HPDE6-E6E7 (cell line): Measurements from ENCODE around the gene GPR176.

Experiments
- DNase-seq: peaks from one replicate; pipeline ENCODE4 v3.0.0; 2011; ENCODE audit warnings: missing footprints; ENCODE audit errors: extremely low spot score

The GPR176 gene

DNA sequence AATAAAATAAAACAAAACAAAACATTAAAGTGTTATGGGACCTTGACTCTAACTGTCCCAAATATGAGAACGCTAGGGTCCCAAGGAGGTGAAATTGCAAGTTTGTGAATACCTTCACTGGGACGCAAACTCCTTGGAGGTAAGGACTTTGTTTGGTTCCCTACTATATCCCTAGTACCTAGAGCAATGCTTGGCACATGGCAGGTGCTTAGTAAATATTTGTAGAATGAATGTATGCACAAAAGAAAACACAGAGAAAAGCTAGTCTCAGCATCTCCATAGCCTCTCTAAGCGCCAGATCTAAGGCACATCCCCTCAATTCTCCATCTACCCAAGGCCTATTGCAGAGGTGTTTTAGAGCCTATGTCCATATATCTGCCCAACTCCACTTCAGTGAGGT is 30.5 kb downstream of the GPR176 start:
- no peak for DNase-seq

DNA sequence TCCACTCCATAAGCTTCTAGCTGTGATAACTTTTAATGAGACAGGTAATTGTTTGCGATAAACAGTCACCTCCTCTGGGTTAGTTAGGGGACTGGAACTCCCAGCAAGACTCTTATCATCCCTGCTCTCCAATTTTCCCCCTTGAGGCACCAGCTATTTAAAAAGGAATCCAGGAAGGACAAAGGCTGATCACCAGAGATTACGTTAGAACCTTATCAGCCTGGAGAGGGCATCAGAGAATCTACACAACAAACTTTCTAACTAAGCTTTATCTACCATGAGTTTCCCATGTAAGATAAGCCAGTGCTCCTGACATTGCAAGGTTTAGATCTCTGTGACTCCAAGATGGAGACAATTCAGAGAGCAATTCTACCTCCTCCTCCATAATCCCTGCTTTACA is 31.3 kb downstream of the GPR176 start:
- no peak for DNase-seq

DNA sequence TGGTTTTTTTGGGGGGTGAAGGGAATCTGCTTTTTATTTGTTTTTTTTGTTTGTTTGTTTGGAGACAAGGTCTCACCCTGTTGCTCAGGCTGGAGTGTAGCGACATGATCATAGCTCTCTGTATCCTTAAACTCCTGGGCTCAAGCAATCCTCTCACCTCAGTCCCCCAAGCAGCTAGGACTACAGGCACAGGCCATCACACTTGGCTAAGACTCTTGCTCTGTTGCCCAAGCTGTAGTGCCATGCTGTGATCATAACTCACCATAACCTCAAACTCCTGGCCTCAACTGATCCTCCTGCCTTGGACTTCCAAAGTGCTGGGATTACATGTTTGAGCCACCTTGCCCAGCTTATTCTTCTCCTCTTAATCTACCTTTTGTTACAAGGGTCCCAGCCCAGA is 31.8 kb downstream of the GPR176 start:
- no peak for DNase-seq

DNA sequence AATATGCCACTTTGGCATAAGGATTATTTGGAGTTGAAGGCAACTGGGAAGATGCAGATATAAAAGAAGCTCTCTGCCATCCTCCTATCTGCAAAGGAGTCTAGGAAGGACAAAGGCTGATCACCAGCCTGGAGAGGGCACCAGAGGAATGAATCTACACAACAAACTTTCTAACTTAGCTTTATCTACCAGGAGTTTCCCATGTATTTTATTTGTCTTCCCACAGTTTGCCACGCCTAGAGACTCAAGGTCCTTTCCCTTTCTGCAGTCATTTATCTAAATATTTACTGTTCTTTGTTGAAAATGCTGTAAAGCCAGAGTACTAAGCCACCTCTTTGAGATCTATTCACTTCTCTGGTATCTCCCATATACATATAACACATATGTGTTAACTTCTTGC is 32.2 kb downstream of the GPR176 start:
- peak; percentile 19 for DNase-seq

DNA sequence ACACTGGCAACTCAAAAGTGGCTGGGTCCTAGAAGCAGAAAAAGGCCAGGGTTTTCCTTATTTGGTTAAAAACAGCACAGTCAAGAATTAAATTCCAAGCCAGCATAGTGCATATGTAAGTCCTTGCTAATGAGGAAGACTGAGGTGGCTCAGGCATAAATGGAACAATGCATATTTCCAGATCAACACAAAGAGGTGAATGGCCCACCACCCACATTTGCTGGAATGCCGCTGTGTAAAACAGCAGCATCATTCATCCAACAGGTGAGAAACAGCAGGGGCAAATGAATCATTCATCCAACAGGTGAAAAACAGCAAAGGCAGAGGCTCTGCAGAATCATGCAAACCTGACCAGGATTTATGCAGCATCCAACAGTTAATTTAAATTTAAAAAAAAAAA is 32.9 kb downstream of the GPR176 start:
- no peak for DNase-seq

DNA sequence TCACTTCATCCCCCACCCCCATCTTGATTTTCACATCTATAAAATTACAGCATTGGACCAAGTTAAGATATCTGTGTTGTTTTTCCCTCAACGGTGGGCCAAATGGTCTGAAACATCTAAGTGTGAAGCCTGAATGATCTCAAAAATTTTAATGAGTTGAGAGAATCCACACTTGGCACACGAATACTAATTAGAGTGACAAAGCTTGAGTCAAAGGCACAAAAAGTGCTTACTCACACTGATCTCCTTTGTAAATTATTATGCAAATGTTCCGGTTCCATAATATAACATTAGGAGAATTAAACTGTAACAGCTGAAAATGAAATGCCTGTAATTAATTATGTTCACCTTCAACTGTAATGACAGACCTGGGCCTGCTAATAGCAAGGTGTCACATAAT is 33.6 kb downstream of the GPR176 start:
- no peak for DNase-seq

DNA sequence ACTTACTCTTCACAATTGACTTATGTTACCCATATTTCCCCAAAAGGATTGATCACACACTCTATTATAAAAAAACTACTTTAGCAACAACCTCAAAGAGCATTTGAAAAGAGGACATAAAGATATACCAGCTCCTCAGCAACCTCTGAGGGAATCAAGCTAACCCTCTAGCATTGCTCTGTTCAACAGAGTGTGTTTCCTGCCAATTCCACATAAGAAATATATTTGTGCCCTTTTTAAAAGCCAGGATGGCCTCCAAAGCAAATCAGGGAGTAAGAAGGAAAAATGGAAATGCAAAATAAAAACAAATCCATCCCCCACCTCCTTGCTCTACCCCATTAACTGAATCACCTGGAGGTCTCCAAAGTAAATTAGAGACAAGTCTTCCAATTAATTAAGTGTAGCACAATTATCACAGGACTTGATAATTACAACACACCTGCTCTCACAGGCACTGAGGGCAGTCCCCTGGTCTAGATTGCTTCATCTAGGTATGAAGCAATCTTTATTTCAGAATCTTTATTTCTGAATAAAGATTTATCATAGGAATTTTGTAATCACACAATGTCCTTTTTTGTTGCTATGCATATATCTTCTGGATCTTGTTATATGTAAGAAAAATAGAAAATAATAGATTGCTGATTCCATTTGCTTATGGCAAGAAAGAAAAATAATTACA is 34.8 kb downstream of the GPR176 start:
- DNase-seq = no peak

DNA sequence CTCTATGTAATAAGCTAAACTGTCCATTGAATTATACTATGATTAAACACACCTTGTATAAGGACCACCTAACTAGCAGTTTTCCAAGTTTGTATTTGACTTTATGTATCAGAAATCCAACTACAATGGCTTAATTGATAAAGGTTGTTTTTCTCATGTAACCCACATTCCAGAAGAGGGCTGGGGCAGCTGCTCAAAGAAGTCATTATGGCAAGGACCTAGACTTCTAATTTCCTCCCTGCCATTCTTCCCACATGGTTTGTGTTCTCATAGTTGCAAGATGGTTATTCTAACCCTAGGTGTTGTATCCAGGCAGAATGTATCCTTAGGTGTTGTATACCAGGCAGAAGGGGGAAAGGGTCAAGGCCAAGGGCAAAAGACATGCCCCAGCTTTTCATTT is 35.7 kb downstream of the GPR176 start:
- DNase-seq = no peak

DNA sequence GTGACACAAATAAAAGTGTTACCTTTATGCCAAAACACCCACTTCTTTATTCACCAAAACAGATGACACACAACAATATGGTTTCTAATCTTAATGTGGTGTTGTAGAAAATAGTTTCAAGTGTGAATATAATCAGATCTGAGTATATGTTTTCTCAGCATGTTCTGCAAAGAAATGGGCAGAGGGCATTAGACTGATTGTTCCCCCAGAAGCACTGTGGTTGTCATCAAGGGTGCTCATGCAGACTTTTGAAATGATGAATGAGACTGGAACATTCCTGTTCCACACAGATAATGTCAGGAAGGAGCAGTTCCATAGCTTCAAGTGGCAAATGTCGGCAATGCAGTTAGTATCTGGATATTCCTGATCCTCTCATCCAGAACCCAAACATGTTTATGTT is 37.5 kb downstream of the GPR176 start:
- DNase-seq = no peak

DNA sequence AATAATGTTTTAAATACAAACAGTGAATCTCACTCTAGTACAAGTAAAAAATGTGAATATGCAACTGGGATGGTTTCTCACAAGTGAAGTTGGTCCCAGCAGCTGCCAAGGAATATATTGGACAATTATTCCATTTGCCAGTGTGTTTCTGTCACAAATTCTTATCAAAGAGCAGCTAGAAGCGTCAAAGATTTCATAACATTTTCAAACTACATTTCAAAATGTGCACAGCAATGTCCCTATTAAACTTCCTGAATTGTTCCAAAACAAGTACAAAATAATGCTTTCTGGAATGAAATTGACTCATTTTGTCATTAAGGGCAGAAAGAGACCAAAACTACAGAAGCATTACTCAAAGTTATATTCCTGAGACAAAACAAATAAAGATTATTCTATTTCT is 38.3 kb downstream of the GPR176 start:
- DNase-seq = no peak

DNA sequence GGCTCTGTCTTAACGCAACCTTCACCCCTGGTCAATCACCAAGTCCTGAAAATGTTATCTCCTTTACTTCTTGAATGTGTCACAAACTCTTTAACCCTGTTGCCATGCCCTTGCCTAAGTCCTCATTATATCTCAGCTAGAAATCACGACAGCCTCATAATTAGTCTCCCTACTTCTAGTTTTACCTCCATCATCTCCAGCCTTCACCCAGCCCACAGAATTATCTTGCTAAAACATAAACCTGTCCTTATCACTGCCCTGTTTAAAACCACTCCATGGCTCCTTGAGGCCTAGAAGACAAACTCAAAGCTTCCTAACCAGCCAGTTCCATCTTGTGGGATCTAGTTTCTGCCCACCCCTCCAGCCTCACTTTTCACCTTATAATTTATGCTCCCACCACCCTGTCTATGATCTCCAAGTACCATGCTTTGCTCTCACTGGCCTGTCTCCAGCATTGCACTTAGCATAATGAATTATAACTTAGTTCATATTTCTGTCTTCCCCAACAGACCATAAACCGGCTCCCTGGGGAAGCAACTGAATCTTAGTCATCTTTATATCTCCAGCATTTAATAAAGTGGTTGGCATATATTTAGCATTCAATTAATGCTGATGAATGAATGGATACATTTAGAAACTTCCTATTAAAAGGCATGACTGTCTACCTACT is 39.2 kb downstream of the GPR176 start:
- DNase-seq = no peak

DNA sequence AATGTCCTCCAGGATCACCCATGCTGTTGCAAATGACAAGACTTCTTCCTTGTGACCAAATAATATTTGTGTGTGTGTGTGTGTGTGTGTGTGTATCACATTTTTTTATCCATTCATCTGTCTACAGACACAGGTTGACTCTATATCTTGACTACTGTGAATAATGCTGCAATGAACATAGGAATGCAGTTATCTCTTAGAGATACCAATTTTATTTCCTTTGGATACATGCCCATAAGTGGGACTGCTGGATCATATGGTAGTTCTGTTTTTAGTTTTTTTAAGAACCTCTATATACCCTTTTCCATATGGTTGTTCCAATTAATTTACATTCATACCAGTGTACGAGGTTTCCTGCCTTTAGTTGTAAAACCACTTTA is 41.7 kb downstream of the GPR176 start:
- no peak for DNase-seq

DNA sequence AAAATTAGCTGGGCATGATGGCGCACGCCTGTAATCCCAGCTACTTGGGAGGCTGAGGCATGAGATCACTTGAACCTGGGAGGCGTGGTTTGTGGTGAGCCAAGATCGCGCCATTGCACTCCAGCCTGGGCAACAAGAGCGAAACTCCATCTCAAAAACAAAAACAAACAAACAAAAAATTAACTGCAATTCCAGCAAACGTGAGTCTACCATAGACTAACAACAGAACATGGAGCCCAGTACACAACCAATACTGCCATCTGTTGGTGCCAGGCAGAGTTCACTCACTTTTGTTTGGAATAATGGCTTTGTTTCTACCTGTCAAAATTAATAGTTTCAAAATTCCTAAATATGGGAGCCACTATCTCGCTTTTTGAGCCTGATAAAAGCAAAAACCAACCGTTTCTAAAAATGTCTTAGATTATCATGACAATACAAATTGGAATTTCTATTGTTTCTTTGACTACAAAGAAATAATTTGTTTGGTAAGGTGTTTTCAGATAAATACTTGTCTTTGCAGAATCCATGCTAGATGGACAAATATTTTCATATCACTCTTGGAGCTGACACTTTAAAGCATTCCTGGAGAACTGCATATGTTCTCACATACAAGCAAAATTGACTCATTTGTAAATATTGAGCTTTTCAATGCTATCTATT is 45.0 kb downstream of the GPR176 start:
- peak; percentile 19 for DNase-seq

DNA sequence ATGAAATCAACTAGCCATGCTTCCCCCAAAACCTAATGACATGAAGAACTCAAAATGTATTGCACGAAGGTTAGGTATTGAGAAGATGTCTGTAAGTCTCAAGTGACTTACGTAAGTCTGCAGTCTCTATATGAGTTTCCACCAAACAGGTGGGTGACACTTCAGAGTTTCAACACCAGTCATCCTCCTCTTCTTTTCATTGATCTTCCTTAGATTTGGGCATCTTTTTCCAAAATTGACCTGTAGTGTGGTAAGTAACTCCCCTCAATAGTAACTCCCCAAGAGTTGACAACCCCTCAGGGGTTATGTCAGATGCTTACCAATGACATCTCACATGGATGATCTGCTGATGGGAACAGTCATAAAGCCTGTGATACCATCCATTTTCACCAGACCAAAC is 46.1 kb downstream of the GPR176 start:
- no peak for DNase-seq

DNA sequence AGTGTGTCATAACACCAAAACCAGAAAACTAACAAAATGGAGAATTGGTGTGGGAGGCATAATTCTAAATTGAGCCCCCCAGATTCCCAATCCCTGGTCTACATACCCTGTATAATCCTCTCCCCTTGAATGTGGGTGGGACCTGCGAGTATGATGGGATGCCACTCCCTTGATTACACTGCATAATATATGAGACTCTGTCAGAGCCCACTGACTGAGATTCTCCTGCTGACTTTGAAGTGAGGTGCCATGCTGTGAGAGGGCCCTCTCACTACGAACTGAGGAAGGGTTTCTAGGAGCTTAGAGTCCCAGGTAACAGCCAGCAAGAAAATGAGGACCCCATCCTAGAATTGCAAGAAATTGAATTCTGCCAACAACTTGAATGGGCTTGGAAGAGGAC is 49.5 kb downstream of the GPR176 start:
- no peak for DNase-seq

DNA sequence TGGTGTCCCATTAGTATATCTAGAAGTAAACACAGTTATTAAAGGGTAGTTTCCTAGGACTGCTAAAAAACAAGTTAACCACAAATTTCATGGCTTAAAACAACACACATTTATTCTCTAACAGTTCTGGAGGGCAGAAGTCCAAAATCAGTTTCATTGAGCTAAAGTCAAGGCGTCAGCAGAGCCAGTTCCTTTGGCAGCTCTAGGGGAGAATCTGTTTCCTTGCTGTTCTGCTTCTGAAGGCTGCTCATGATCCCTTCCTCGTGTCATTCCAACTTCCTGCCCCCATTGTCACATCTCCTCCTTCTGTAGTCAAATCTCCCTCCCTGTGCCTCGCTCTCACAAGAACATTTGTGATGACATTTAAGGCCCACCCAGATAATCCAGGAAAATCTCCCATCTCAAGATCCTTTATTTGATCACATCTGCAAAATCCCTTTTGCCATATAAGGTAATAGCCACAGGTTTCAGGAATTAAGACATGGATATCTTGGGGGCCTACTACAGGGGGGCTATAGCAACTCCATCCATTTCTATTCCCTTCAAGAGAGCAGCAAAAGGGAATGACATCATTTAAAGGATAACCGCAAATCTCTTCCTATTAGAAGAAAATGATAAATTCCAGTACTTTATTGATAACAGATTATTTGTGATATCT is 50.1 kb downstream of the GPR176 start:
- no peak for DNase-seq

DNA sequence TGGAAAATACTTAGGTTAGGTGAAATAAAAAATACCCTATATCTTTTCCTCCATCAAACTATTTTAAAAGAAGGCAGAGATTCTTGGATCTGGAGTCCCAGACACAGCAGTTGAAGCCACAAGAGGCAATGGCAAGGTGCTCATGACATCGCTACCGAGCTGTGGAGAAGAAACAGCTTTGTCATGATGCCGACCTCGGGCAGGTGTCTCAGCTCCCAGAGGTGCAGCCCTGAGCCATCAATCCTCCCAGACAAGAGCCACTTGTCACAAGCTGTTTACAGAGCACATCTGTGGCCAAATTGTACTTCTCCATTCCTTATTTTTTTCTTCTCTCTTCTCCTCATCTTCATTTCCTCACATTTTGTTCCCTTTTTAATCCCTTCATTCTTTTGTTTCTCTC is 50.8 kb downstream of the GPR176 start:
- no peak for DNase-seq

DNA sequence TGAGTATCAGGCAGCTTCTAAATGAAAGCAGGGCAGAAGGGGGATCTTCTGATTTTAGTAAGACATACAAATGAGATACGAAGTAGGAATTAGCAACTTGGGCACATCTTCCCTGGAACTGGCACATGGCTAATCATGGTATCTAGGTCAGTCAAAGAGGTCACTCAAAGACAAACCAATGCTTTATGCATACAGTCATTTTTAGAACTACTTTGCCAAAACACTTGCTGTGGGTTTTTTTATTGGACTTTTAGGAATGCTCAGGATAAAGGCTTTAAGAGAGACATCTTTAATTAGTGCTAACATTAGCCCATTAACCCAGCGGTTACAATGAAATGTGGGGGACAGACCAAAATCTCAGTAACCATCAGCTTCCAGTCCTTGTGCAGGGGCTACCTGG is 51.7 kb downstream of the GPR176 start:
- no peak for DNase-seq

DNA sequence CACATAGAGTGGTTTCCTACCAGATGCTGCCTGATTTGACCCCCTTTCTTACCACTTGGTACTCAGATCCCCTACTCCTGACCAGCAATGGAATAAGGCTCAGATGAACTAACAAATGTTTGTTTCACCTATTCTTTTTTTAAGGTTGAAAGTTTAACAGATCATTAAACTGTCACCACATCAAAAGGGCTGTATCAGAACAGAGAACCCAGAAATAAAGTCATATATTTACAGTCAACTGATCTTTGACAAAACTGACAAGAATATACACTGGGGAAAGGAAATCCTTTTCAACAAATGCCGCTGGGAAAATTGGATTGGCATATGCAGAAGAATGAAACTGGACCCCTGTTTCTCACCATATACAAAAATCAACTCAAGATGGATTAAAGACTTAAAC is 56.0 kb downstream of the GPR176 start:
- no peak for DNase-seq

DNA sequence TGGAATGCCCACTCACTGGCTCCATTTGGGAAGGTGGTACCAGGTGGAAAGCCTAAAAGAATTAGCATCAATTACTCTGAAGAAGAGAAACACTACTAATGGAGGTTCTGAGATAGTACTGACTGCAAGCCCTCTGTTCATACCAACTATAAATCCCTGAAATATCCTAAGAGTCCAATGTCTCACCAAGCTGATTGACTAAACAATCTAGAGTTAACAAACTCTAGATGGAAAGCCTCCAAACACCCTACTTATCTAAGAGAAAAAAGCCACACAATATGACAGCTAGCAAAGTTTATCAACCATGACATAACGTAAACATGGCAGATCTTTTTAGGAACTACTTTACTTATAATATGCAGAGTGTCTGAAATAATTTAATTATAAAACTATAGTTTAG is 59.2 kb downstream of the GPR176 start:
- no peak for DNase-seq

DNA sequence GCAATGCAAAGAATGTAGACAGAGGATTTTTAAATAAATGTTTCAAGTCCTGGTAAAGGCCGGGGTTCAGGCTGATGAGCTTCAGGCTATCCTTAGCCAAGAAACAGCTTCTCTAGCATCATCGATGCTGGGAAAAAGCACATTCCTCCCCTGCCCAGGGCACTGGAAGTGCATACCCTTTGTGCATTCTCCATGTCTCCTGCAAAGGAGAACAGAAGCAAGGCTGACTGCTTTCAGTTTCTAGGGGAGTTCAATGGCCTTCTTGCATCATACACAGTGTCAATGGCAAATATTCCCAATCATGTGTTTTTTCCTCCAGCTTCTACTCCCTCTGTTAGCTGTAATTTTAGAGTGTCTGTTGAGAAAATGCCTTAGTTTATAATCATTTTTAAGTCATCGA is 59.9 kb downstream of the GPR176 start:
- no peak for DNase-seq

DNA sequence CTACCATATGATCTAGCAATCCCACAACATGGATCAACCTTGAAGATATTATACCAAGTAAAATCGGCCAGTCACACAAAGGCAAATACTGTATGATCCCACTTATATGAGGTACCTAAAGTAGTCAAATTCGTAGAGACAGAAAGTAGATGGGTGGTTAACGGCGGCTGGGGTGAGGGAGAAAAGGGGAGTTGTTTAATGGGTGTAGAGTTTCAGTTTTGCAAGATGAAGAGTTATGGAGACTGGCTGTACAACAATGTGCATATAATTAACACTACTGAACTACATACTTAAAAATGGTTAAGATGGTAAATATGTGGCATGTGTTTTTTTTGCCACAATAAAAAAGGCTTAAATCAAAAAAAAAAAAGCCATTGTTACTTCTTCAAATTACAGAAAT is 60.4 kb downstream of the GPR176 start:
- DNase-seq = no peak

DNA sequence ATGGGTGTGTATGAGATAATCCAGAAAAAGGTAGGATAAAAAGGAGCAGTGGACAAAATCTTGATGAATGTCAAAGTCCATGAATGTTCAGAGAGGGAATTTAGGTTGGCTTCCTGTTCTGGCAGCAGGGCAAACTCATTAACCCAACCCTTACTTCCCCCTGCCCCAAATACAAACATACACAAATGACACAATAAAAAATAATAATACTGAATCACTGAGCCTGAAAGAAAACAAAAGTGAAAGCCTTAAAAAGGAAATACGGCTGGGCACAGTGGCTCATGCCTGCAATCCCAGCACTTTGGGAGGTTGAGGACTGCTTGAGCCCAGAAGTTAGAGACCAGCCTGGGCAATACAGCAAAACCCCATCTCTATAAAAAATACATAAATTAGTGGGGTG is 62.9 kb downstream of the GPR176 start:
- no peak for DNase-seq
